NCI-H2107 (cell line): ENCODE results near the gene TMEM131L.
"Not testable (repeated sequence)": the region's sequence is repeated elsewhere in the genome, so short reads cannot be mapped to it uniquely, and the experiment has no call there.

Experiments
- DNase-seq: peaks from one replicate; lab custom pipeline; 2025; lab: John Stamatoyannopoulos, UW

TMEM131L gene

GRCh38 chr4:153649572-153649991, 183.4 kb downstream of the TMEM131L start:
- DNase-seq = no peak

- DNase-seq = no peak
These were observed 185.0 kb downstream of the TMEM131L start for GRCh38 chr4:153651116-153651515.

- DNase-seq = no peak
These were observed 185.4 kb downstream of the TMEM131L start for GRCh38 chr4:153651587-153651986.

GRCh38 chr4:153652051-153652784, 186.1 kb downstream of the TMEM131L start:
- no peak for DNase-seq

- DNase-seq = no peak
These were observed 188.9 kb downstream of the TMEM131L start for GRCh38 chr4:153655002-153655541.

- no peak for DNase-seq
These were observed 189.8 kb downstream of the TMEM131L start for GRCh38 chr4:153655928-153656327.

GRCh38 chr4:153661215-153661822, 195.2 kb downstream of the TMEM131L start:
- DNase-seq = no peak

GRCh38 chr4:153661908-153662307, 195.7 kb downstream of the TMEM131L start:
- DNase-seq = no peak

- DNase-seq = no peak
These were observed 197.5 kb downstream of the TMEM131L start for GRCh38 chr4:153663667-153664066.

- DNase-seq = not testable (repeated sequence)
These were observed 200.3 kb downstream of the TMEM131L start for GRCh38 chr4:153666505-153666904.

GRCh38 chr4:153668647-153669046, 202.5 kb downstream of the TMEM131L start:
- no peak for DNase-seq

GRCh38 chr4:153669838-153670237, 203.7 kb downstream of the TMEM131L start:
- DNase-seq = no peak

GRCh38 chr4:153676486-153676885, 210.3 kb downstream of the TMEM131L start:
- no peak for DNase-seq

GRCh38 chr4:153676984-153677383, 210.8 kb downstream of the TMEM131L start:
- no peak for DNase-seq

- DNase-seq = no peak
These were observed 213.3 kb downstream of the TMEM131L start for GRCh38 chr4:153679486-153679885.

- no peak for DNase-seq
These were observed 217.6 kb downstream of the TMEM131L start for GRCh38 chr4:153683763-153684181.

- DNase-seq = no peak
These were observed 218.2 kb downstream of the TMEM131L start, which contains the start of gene TLR2 for GRCh38 chr4:153684182-153684970. Gene TLR2, plus strand, starts transcription at chr4:153684280. Its CDS starts 18,628 bp downstream, at chr4:153702908.

GRCh38 chr4:153684971-153685371, 218.8 kb downstream of the TMEM131L start:
- DNase-seq = no peak
